Skin of body (tissue), 2 donors: ENCODE data around the gene KIF19. TPM values are rescaled to one million over a fixed set of nuclear protein-coding genes. Genes with fewer than 3 reads are reported as not detected.

Source experiments
- DNase-seq: peaks from one replicate; lab custom pipeline; 2025; lab: John Stamatoyannopoulos, UW
- total RNA-seq: library from RNA; depleted of rRNA; stranded (reverse); fragments of >200 nt; gene quantifications from one replicate; pipeline ENCODE4 v1.2.3, GENCODE V29; 2014

Gene KIF19
- total RNA-seq, 1 donor from 2014 or later = 0.39 TPM

- no peak for DNase-seq
These were observed 14.5 kb downstream of the KIF19 start for GRCh38 chr17:74340470-74341023.

- no peak for DNase-seq
These were observed 16.2 kb downstream of the KIF19 start for GRCh38 chr17:74342224-74342623.

GRCh38 chr17:74343121-74343520 is 17.1 kb downstream of the KIF19 start:
- no peak for DNase-seq

GRCh38 chr17:74343526-74344284 is 17.7 kb downstream of the KIF19 start:
- no peak for DNase-seq

DNA sequence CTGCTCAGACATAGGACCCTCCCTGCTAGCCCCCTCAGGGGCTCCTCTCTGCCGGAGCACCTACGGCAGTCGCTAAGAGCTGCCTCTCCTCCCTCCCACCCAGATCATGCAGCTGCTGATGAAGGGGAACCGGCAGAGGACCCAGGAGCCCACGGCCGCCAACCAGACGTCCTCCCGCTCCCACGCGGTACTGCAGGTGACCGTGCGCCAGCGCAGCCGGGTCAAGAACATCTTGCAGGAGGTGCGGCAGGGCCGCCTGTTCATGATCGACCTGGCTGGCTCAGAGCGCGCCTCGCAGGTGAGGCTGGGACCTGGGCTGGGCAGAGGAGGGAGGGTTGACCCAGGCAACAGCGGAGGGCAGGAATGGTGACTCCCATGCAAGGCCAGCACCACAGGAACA is 18.6 kb downstream of the KIF19 start:
- DNase-seq = no peak

- no peak for DNase-seq
These were observed 19.6 kb downstream of the KIF19 start for GRCh38 chr17:74345433-74346241.

DNA sequence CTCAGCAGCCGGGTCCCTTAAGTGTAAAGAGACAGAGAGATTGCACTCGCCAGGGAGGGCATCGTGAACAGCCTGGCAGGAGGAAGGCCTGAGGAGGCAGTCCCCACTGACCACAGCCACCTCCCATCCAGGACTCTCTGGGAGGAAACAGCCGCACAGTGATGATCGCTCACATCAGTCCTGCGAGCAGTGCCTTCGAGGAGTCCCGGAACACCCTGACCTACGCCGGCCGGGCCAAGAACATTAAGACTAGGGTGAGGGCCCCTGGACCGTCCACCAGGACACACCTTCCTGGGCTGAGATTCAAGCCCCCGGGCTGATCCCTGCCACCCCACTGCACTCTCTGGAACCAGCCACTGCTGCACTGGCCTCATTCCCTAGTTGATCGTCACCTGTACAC is 21.6 kb downstream of the KIF19 start:
- no peak for DNase-seq

- no peak for DNase-seq
These were observed 23.1 kb downstream of the KIF19 start for GRCh38 chr17:74349120-74349519.

GRCh38 chr17:74350486-74350885 is 24.5 kb downstream of the KIF19 start:
- DNase-seq = no peak

GRCh38 chr17:74351552-74352210 is 25.7 kb downstream of the KIF19 start:
- DNase-seq = no peak

DNA sequence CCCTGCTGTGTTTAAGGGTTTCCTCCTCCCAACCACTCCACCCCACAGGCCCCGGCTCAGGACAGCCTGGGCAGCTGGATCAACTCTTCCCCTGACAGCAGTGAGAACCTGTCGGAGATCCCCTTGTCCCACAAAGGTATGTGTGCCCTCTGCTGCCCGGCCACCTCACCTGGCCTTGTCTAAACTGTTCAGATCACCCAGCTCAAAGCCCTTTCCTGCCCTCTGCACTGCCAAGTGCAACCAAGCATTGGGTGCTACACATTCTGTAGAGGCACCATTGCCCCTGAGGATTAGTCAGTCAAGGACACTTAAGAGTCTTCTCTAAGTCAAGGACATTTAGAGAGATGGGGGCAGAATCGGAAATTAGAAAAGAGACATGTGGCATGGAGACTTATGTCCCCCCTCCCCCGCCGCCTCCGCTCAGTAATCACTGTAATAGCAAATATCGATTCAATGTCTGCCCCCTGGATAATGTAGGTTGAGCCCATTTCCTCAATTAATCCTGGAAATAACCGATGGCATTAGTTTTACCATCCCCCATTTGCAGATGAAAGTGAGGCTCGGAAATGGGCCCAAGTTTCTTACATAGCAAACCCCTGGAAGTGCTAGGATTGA is 27.5 kb downstream of the KIF19 start:
- DNase-seq = no peak

DNA sequence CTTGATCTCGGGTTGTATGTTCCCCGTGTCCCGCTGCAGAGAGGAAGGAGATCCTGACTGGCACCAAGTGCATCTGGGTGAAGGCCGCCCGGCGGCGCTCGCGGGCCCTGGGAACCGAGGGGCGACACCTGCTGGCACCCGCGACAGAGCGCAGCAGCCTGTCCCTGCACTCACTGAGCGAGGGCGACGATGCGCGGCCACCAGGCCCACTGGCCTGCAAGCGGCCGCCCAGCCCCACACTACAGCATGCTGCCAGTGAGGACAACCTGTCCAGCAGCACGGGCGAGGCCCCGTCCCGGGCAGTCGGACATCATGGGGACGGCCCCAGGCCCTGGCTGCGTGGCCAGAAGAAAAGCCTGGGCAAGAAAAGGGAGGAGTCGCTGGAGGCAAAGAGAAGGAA is 28.1 kb downstream of the KIF19 start:
- DNase-seq = no peak

DNA sequence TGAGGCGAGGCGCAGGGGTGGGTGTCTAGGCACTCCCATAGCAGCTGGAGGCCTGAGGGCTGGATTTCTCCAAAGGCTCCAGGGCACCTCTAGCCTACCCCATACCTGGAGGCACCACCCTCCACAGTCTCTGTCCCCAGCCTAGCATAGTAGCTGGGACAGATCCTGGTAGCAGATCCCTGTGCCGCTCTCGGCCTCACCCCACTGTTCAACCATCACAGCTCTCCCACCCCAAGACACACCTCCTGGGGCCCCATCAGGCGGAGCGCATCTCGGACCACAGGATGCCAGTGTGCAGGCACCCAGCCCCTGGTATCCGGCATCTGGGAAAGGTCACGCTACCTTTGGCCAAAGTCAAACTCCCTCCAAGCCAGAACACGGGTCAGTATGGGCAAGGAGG is 28.5 kb downstream of the KIF19 start:
- DNase-seq = no peak

- DNase-seq = no peak
These were observed 29.0 kb downstream of the KIF19 start for GRCh38 chr17:74355065-74355464.

GRCh38 chr17:74356646-74357465 is 30.8 kb downstream of the KIF19 start:
- no peak for DNase-seq

- no peak for DNase-seq
These were observed 31.4 kb downstream of the KIF19 start for GRCh38 chr17:74357466-74357809.

DNA sequence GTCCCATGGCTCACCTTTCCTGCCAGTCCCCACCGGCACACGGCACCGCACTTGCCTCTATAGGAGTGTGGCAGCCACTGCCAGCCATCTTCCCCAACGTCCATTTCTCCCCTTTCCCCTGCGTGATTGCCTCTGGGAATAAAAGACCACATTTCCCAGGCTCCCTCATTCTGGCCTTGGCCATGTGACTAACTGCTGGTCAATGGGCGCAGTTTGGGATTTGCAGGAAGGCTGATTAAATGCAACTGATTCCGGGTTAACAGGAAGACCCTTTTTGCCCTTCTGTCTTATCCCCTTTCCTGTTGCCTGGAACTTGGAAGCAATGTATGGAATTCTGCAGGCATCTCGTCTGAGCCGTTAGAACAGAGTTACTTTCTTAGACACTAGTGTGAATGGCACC is 32.7 kb downstream of the KIF19 start:
- no peak for DNase-seq

DNA sequence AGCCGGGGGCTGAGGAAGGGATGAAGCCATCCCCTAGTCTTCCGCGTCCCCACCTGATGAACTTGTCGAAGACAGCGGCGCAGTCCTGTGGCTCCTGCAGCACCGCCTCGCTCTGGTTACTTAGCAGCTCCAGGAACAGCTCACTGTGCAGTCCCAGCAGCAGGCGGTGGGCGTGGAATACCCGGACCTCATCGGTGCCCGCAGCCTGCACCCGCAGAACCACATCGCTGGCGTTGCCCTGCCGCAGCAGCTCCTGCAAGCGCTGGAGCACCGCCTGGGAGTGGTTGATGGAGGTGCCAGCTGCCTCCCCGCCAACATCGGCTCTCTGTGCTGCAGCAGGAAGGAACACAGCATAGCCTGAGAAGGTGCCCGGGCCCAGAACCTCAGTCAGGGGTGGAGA is 33.9 kb downstream of the KIF19 start:
- no peak for DNase-seq

DNA sequence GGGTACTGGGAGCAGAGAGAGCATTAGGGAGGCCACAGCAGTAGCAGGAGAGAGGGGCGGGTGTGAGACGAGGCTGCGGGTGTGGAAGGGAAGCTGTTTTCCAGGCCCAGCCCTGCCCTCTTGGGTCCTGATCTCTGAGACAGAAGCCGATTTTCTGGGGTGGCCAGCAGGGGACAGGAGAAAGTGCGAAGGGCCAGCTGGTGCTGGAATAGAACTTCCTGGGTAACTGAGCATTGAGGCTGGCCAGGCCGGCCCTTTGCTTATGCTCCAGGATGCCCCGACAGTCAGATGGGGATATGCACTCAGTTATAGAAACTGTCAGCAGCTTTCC is 34.8 kb downstream of the KIF19 start:
- no peak for DNase-seq

DNA sequence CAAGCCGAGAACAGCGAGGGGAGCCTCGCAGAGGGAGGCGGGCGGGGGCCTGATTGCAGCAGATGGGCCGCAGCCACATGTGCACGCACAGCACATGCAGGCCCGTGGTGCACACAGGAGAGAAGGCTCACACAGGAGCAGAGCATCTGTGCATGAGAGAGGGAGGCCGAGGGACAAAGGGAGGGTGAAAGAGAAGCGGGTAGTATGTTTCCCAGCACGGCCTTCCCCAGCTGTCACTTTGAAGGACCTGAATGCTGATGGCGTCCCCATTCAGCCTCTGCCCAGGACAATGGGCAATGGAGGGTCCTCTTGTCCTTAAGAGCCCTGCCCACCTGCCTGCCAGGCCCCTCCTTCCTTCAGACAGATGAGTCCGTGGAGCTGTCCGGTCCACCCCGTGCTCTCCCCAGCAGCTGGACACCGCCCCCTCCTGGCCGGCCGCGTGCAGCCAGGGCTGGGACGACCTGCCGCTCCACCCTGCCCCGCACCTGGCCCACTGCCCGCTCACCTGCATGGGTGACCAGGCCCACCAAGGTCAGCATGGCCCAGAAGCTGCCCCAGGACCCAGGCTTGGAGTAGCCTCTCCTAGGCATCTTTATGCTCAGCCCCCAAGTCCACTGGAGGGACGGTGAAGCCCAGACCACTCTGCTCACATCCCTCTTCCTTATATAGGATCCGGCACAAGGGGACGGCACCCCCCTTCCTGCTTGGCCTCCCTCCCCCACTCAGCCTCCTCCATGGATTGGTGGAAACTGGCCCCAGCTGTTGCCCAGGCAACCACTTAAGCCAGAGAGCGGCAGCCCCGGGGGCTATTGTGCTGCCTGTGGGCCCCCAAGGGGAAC is 35.4 kb downstream of the KIF19 start, which contains the start of gene BTBD17:
TSS of gene BTBD17 (minus strand) at position 639 of the 839 bp plus-strand sequence. CDS start at position 590, 49 bp downstream.
- no peak for DNase-seq
